GM18526 (cell line): ENCODE measurements around the gene FASTK.

Experiments
- POLR2A ChIP-seq: IDR thresholded peaks from 3 replicates; pipeline ENCODE4 v1.6.1; 2011; ENCODE audit not compliant: insufficient read length; ENCODE audit errors: extremely low read depth

FASTK gene

DNA sequence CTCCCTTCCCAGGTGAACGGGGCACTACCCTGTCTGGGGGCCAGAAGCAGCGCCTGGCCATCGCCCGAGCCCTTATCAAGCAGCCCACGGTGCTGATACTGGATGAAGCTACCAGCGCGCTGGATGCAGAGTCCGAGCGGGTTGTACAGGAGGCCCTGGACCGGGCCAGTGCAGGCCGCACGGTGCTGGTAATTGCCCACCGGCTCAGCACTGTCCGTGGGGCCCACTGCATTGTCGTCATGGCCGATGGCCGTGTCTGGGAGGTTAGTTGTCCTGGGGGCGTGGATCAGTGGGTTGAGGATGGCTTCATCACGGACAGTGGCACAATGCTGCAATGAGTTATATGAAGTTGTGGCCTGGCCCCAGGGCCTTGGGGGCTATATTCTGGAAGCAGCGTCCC is 36.6 kb downstream of the FASTK start:
- TF ChIP-seq POLR2A: no peak

DNA sequence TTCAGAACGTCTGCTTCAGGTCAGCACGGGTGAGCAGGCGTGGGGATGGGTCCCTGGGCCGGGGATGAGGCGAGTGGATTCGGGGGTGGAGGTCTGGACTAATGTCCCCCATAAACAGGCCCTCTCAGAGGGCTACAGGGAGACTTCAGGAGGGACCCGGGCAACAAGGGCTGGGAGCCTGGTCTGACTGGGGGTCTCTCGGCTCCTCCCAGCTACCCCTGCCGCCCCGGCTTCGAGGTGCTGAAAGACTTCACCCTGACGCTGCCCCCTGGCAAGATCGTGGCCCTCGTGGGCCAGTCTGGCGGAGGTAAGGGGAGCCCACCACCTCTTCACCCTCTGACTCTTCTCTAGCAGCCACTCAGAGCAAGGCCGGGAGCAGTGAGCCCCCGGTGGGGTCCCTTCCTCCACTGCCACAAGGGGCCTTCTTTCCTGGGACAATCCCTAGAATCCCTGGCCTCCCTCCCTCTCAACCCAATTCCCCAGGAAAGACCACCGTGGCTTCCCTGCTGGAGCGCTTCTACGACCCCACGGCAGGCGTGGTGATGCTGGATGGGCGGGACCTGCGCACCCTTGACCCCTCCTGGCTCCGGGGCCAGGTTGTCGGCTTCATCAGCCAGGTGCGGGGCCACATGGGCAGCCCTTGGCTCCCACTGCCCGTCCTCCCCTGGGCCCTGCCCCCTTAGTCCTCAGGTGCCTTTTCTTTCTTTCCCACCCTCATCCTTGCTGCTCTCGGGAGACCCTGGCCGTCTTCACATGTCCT is 39.8 kb downstream of the FASTK start:
- TF ChIP-seq POLR2A: no peak

DNA sequence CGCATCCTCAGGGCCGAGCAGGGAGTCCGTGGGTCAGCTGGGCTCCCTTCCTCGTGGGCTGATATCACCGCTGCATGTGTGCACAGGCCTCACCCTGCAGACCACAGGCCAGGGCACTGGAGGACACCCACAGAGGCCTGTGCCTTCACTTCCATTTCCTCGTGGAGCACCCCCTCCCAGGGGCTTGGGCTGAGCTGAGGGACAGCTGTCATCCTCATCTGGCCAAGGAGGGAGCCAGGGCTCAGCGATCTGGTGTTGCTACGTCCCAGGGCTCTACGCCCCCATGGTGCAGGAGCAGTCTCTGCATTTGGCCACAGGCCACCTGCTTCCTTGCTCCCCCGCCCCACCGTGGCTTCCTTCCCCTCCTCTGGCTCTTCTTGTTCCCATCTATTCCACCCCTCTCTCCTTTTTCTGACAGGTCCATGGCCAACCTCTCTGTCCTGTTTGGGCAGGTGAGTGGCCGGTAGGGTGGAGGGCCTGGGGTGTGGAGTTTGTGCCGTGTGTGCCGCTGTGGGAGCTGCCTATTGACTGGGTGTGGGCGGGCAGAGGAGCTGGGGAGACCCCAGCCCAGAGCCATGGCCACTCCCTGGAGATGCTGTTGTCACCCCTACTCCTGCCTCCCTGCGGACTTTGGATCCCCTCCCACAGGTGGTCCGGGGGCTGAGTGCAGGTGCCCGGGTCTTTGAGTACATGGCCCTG is 40.6 kb downstream of the FASTK start:
- TF ChIP-seq POLR2A: no peak

DNA sequence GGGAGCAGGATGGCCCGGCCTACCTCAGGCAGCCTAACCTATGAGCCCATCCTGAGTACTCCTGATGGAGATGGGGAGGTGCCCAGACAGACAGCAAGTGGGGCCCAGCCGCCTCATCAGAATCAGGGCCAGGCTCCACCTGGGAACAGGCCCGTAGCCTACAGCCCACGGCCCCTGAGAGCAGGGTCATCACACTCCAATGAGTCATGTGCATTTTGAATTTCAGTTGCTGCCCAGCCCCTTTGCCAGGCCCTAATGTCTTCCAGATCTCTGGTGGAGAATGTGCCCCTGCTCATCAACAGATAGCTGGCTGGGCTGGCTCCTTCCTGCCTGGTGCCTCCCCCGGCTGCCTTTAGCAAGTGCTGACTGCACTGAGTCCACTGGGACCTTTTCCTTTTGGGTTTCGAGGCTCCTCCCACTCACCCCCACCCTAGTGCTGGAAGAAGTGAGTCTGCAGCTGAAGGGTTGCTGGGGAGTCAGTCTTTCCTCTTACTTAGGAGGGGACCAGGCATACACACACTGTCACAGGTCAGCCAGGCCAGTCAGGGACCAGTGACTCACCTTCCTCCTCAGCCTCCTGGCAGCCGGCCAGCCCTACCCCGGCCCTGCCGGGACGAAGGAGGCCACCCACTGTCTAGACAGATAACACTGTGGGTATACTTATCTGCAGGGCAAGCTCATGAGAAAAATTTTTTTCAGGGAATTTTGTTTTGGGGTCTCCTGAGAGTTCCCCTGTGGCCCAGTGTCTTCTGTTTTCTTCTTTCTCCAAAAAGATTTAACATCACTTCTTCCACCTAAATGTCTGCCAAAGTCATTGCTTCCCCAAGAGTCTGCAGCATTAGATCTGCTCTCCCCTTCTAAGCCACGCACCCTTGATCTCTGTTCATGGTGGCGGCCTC is 41.4 kb downstream of the FASTK start:
- TF ChIP-seq POLR2A: no peak

DNA sequence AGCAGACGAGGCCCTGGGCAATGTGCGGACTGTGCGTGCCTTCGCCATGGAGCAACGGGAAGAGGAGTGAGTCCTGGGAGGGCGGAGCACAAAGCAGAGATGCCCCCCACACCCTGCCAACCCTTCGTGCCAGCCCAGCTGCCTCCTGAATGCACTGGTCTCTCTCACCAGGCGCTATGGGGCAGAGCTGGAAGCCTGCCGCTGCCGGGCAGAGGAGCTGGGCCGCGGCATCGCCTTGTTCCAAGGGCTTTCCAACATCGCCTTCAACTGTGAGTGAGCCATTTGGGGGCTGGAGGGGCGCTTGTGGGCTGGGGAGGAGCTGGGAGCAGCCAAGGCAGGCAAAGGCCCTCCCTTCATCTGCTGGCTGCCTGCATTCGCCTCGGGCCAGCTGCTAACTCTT is 44.7 kb downstream of the FASTK start:
- TF ChIP-seq POLR2A: no peak

DNA sequence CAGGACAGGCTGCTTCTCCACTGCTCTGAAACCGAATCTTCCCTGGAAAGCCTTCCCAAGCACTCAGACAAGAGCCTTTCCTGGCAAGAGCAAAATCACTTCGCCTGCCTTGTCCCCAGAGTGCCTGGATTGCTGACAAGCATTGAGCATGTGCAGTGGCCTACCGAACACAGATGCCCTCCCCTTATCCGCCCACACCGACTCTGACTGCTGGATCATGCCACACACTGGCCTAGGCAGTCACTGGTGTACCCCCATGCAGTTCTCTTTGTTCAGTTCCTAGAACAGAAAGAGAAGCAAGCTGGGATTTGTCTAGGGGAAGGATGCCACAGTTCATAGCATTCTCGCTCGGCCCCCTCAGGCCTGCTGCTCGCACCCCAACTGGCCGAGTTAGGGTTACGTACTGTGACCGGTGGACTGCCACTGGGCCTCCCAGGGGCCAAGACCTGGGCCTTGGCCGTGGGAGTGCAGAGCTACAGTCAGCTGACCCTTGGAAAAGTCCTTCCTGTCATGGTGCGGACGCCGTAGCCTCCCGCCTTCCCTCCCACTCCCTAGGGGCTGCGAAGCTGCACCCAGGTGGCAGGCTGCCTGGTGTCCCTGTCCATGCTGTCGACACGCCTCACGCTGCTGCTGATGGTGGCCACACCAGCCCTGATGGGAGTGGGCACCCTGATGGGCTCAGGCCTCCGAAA is 45.4 kb downstream of the FASTK start:
- TF ChIP-seq POLR2A: no peak

DNA sequence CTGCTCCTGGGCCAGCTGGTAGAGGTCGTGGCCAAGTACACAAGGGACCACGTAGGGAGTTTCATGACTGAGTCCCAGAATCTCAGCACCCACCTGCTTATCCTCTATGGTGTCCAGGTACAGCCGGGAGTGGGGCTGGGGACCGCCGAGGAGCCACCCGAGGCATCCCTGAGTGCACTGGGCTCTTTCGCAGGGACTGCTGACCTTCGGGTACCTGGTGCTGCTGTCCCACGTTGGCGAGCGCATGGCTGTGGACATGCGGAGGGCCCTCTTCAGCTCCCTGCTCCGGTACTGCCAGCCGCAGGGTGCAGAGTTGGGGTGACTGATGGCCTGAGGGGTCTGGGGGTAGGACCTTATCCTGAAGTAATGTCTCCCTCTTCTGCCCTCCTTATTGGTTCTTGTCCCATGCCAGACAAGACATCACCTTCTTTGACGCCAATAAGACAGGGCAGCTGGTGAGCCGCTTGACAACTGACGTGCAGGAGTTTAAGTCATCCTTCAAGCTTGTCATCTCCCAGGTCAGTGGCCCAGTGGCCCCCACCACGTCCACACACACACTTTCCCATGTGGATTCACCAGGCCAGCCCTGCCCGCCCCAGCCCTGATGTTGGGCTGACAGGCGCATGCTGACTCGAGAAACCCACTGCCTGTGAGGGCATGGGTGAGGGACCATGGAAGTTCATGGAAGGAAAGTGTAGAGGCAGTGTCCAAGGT is 46.1 kb downstream of the FASTK start:
- TF ChIP-seq POLR2A: no peak

DNA sequence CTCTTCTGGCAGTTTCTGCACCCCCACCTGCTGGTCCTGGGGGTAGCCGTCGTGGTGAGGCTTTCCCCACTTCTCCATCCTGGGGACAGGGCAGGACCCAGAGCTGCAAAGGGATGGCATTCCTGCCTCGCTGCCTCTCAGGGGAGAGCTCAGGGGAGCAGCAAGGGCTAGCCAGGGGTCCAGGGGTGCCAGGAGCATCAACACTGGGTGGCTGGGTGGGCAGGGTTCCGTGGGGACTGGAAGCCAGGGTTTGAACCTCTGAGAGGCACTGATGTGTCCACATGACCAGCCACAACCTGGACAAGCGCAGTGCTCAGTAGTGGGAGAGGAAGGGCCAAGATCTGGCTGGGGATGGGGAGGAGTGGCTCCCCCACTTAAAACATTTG is 46.8 kb downstream of the FASTK start:
- no peak for TF ChIP-seq POLR2A

DNA sequence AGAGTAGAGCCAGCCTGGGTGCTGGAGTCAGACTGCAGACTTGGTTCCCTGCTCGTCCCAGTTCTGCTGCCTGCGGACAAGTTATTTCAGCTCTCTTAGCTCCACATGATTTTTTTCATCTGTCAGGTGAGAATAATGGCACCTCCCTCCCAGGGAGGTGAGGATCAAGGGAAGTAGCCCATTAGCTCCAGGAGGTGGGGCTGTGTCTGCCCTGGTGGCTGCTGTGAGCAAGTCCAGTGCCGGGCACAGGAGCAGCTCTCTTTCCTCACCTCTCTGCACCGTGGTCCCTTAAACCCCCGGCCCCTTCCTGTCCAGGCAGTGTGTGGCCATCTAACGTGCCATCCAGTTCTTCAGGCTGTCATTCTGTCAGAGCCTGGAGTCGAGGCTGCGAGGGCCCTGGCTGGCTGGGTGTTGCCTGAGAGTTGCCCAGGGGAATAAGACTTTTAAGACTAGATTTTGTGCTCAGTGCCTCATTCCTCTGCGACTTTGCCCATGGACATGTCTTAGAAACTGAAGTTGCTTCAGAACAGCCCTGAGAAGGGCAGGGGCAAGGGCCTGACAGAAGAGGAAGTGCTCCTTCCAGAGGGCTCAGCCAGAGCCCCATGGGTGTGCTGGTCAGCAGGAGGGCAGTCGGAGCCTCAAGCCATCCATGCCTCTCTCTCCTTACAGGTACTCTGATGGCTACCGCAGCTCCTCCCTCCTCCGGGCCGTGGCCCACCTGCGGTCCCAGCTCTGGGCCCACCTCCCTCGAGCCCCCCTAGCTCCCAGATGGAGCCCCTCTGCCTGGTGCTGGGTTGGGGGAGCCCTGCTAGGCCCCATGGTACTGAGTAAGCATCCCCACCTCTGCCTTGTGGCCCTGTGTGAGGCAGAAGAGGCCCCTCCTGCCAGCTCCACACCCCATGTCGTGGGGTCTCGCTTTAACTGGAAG is 47.4 kb downstream of the FASTK start:
- no peak for TF ChIP-seq POLR2A

DNA sequence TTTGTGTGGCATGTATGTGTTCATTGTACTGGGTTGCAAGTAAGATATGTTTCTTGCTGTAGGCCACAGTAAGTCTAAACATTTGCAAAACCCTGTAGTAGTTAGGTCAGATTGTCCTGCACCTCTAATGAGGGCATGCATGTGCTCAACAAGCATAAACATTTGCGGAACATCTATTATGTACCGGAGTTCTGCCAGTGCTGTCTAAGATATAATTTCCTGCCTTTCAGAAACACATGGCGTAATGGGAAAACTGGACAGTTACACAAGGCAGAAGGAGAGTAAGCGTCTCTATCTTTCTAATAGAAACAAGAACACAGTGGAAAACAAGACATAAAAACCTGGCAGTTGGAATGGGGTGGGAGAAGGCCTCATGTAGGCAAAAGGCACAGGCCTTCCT is 49.6 kb downstream of the FASTK start:
- no peak for TF ChIP-seq POLR2A

DNA sequence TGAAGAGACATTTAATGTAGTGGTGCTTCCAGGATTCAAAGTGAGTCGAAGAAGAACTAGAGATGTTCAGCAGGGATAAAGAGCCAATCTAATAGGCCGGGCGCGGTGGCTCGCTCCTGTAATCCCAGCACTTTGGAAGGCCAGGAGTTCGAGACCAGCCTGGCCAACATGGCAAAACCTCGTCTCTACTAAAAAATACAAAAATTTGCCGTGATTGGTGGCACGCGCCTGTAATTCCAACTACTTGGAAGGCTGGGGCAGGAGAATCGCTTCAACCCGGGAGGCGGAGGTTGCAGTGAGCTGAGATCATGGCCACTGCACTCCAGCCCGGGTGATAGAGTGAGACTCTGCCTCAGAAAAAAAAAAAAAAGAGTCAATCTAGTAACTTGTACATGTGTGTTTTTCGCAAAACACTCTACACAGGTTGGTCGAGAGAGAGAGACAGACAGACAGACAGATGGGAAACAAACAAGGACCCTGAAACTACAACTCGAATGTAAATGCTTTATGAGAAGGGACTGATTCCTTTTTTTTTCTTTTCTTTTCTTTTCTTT is 51.6 kb downstream of the FASTK start:
- no peak for TF ChIP-seq POLR2A

DNA sequence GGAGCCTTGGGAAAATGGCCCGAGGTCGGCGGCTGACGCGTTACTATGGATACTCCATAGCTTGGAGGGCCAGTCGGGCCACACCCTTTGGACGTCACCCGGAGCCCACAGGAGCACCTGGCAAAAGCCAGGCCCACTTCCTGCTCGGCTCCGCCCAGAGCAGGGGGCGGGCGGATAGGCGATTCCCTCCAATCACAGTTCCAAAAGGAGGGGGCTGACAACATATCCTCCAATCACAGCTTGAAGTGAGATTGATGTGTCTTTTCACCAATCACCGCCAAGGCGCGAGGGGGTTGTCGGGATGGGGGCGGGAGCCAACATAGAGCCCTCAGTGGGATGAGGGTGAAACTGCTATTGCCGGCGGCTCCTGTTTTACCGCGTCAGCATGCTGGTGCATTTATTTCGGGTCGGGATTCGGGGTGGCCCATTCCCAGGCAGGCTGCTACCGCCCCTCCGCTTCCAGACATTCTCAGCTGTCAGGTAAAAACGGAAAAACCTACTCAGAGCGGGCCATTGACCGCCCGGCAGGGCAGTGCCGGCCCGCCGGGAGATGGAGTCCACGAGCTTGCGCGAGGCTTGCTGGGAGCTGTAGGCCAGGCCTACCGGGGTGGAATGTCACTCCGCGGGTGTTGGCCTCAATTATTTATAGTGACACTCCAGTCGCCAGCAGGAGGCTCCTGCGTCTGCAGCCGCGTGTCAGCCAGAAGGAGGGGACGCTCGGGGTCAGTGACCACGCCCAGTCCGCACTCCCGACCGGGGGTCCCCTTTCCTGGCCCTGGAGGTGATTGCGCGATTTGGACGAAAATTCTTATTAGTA is 52.3 kb downstream of the FASTK start, which contains the start of gene ABCB8:
ABCB8 (plus strand) TSS at position 320 of the 817 bp plus-strand sequence; CDS start at position 386, 66 bp downstream.
- TF ChIP-seq POLR2A: peak; percentile 51
